RKO (cell line): ENCODE results near the gene NKG7.

Experiments used
- DNase-seq: peaks from one replicate; pipeline ENCODE4 v3.0.0-alpha.2; 2016; ENCODE audit warnings: low spot score

Gene NKG7

GRCh38 chr19:51337141-51337860 lies 35.2 kb downstream of the NKG7 start:
- no peak for DNase-seq

GRCh38 chr19:51333836-51334460 lies 38.5 kb downstream of the NKG7 start:
- DNase-seq, result no peak

GRCh38 chr19:51331716-51332115 lies 40.7 kb downstream of the NKG7 start:
- no peak for DNase-seq

- no peak for DNase-seq
Observed at GRCh38 chr19:51331193-51331592, 41.3 kb downstream of the NKG7 start.

- no peak for DNase-seq
Observed at GRCh38 chr19:51330366-51330765, 42.1 kb downstream of the NKG7 start.

GRCh38 chr19:51329411-51329810 lies 43.0 kb downstream of the NKG7 start:
- no peak for DNase-seq

GRCh38 chr19:51327066-51328001 lies 45.1 kb downstream of the NKG7 start:
- DNase-seq, result no peak

GRCh38 chr19:51326216-51327065 lies 46.0 kb downstream of the NKG7 start:
- no peak for DNase-seq

GRCh38 chr19:51325161-51325976 lies 47.1 kb downstream of the NKG7 start:
- DNase-seq, result no peak

- DNase-seq, result no peak
Observed at GRCh38 chr19:51324167-51324481, 48.3 kb downstream of the NKG7 start.

- DNase-seq, result no peak
Observed at GRCh38 chr19:51323481-51324166, 48.8 kb downstream of the NKG7 start.

- DNase-seq, result no peak
Observed at GRCh38 chr19:51321799-51322198, 50.7 kb downstream of the NKG7 start.
